HFFc6 (cell line): Measurements from ENCODE around the gene RPS6KA5. TPM values are rescaled to one million over a fixed set of nuclear protein-coding genes. Genes with fewer than 3 reads are reported as not detected.
A peak's percentile ranks its signal among the peaks of the same experiment; 100 is the strongest.
"Not testable (repeated sequence)": the region's sequence is repeated elsewhere in the genome, so short reads cannot be mapped to it uniquely, and the experiment has no call there.

Experiments used
- DNase-seq: peaks from one replicate; pipeline ENCODE4 v3.0.0-alpha.2; 2018
- H3K27ac Mint-ChIP-seq: 2 replicates; pipeline ENCODE4 v1.8.0; 2020; ENCODE audit warnings: mild to moderate bottlenecking, mixed read lengths
- H3K27me3 Mint-ChIP-seq: 2 replicates; pipeline ENCODE4 v1.8.0; 2021; ENCODE audit warnings: mild to moderate bottlenecking, moderate library complexity, mixed read lengths; ENCODE audit not compliant: insufficient read depth
- H3K36me3 Mint-ChIP-seq: 2 replicates; pipeline ENCODE4 v1.8.0; 2021; ENCODE audit warnings: low read depth, mixed read lengths
- H3K4me1 Mint-ChIP-seq: 2 replicates; pipeline ENCODE4 v1.8.0; 2020; ENCODE audit warnings: low read depth, mixed read lengths
- H3K4me3 Mint-ChIP-seq: 2 replicates; pipeline ENCODE4 v1.8.0; 2020; ENCODE audit warnings: mild to moderate bottlenecking, moderate library complexity, mixed read lengths
- H3K9me3 Mint-ChIP-seq: 2 replicates; pipeline ENCODE4 v1.8.0; 2020; ENCODE audit warnings: mild to moderate bottlenecking, mixed read lengths
- total RNA-seq, 6 experiments: library from RNA; stranded (reverse); fragmentation: NEBNext Ultra II Directional; extraction: Animal tissue kit (Norgen Biotek cat#: 25700); gene quantifications; 2 replicates in 1 of 6; 3 replicates in 5 of 6; pipeline ENCODE4 v1.2.3, GENCODE V29; 2021
- TF ChIP-seq, protein P1 (sequence below): fragments of 200-600 bp; sonication (generic); IDR thresholded peaks from 2 replicates; pipeline ENCODE4 v1.5.0; 2021; ENCODE audit warnings: antibody characterized with exemption, mild to moderate bottlenecking

The RPS6KA5 gene
- total RNA-seq, 6 experiments from 2014 or later: 0.36 to 0.91 (median 0.48) TPM

DNA sequence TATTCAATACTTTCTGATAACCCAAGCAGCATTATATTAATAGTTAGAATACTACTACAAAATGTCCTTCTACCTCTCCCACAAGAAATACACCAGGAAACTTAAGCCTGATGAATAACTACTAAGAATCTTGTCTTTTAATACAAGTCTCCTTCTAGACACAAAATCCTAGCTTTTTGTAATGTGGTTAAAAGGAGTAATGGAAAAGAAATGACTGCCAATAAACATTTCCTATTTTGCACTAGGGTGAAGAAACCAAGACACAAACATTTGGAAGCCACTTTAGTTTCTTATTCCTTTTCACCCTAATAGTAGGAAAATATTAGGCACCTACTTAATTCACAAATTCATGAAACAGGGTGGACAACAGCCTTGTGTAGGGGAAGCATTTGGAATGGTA is 192.9 kb downstream of the RPS6KA5 start:
- Mint-ChIP-seq H3K4me1 (peaks cover 12% of the 10 kb centered on the region), H3K4me3 (no peak overlapping the region), H3K9me3 (no peaks in the 10 kb centered on the region), H3K27me3 (no peaks in the 10 kb centered on the region; the same call in 1 of the 2 replicates), H3K36me3 (no peaks in the 10 kb centered on the region), H3K27ac (no peak overlapping the region)
- no peak for DNase-seq
- TF ChIP-seq, protein P1, sequence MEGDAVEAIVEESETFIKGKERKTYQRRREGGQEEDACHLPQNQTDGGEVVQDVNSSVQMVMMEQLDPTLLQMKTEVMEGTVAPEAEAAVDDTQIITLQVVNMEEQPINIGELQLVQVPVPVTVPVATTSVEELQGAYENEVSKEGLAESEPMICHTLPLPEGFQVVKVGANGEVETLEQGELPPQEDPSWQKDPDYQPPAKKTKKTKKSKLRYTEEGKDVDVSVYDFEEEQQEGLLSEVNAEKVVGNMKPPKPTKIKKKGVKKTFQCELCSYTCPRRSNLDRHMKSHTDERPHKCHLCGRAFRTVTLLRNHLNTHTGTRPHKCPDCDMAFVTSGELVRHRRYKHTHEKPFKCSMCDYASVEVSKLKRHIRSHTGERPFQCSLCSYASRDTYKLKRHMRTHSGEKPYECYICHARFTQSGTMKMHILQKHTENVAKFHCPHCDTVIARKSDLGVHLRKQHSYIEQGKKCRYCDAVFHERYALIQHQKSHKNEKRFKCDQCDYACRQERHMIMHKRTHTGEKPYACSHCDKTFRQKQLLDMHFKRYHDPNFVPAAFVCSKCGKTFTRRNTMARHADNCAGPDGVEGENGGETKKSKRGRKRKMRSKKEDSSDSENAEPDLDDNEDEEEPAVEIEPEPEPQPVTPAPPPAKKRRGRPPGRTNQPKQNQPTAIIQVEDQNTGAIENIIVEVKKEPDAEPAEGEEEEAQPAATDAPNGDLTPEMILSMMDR: no peak

DNA sequence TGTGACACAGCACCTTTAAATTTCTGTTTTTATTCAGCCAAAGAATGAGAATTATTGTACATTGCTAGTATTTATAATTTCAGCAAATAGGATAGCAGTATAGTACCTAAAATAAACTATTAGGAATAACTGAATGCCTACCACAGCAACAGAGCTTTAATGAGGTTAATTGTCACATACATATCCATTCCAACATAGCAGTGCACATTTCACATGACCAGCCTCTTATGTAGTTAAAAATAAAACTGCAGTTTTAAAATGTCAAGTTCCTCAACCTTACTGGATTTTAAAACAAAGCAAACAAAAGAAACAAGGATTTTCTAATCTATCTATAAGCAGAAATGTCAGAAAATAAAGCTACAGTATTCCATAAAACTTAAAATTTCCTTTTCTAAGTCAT is 193.6 kb downstream of the RPS6KA5 start:
- TF ChIP-seq, protein P1: no peak
- no peak for DNase-seq
- no peak overlapping the region for H3K4me3 Mint-ChIP-seq
- no peaks in the 10 kb centered on the region for H3K9me3 Mint-ChIP-seq
- no peak overlapping the region for H3K27ac Mint-ChIP-seq
- no peaks in the 10 kb centered on the region; the same call in 1 of the 2 replicates for H3K27me3 Mint-ChIP-seq
- H3K4me1 Mint-ChIP-seq: peaks cover 10% of the 10 kb centered on the region
- H3K36me3 Mint-ChIP-seq: no peaks in the 10 kb centered on the region

DNA sequence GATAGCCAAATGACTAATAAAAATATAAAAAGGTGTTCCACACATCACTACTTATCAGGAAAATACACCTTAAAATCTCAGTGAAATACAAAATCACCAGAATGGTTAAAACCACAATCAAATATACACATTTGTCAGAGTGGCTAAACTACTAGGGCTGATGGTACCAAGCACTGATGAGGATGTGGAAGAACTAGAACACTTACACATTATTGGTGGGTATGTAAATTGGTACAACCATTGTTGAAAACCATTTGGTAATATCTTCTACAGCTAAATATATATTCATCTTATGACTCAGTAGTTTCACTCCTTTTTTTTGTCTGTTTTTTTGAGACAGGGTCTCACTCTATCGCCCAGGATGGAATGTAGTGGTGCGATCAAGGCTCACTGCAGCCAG is 195.7 kb downstream of the RPS6KA5 start:
- Mint-ChIP-seq H3K4me1 (no peaks in the 10 kb centered on the region), H3K9me3 (no peaks in the 10 kb centered on the region), H3K27me3 (no peaks in the 10 kb centered on the region; the same call in none of the 2 replicates), H3K4me3 (no peak overlapping the region), H3K36me3 (no peaks in the 10 kb centered on the region), H3K27ac (no peak overlapping the region)
- no peak for DNase-seq
- TF ChIP-seq, protein P1: no peak

DNA sequence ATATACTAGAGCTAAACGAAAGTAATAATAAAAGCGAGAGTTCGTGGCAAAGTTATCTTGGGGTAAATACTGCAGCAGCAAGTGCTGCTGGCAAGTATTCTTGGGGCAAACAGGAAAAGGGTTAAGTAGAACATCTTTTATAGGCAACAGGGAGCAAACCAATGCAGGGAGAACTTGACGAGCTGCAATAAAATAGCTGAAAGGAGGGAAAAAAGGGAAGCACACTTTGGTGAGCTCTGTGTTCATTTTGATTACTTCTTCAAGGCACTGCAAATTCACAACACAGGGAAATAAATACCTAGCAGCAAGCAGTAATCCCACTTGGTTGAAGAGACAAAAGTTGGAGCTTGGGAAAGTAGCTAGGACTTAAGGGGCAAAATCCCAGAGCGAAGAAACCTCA is 201.9 kb downstream of the RPS6KA5 start:
- TF ChIP-seq, protein P1: no peak
- Mint-ChIP-seq H3K36me3 (no peaks in the 10 kb centered on the region), H3K27ac (no peak overlapping the region), H3K9me3 (no peaks in the 10 kb centered on the region), H3K4me3 (peak overlapping the region; percentile 54; the same call in 1 of the 2 replicates), H3K4me1 (peaks cover 12% of the 10 kb centered on the region), H3K27me3 (no peaks in the 10 kb centered on the region; the same call in none of the 2 replicates)
- no peak for DNase-seq

DNA sequence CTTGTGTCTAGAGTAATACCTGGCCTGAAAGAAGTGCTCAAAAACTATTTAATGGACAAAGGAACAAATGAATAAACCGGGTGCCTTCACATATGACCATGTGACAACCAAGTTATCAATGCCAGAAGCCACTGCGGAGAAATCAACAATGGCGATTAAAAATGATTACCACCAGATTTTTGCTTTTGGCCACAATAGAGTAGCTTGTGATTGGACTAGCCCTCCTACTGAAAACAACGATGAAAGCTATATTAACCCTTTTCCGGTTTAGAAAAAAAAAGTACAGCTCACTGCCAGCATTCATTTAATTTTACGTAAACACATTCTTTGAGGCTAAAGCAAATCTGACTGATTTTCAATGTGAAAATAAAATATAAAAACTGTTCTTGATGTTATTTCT is 202.6 kb downstream of the RPS6KA5 start:
- H3K4me3 Mint-ChIP-seq: peak overlapping the region; percentile 54; the same call in 1 of the 2 replicates
- H3K27me3 Mint-ChIP-seq: no peaks in the 10 kb centered on the region; the same call in none of the 2 replicates
- H3K4me1 Mint-ChIP-seq: peaks cover 18% of the 10 kb centered on the region
- H3K9me3 Mint-ChIP-seq: no peaks in the 10 kb centered on the region
- no peak overlapping the region for H3K27ac Mint-ChIP-seq
- TF ChIP-seq, protein P1: no peak
- H3K36me3 Mint-ChIP-seq: no peaks in the 10 kb centered on the region
- no peak for DNase-seq

DNA sequence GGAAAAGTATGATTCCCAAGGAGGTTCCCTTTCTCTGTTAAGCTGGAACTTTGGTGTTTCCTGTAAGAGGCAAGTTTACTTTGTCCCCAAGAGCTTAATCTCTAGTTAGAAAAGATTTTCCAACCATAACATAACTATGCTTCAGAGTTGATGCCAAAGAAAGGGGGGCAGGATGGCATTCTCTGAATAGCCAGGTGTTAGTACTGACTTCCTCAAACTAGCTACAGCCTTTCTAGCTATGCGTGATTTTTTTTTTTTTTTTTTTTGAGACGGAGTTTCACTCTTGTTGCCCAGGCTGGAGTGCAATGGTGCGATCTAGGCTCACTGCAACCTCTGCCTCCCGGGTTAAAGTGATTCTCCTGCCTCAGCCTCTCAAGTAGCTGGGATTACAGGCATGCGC is 204.3 kb downstream of the RPS6KA5 start:
- H3K36me3 Mint-ChIP-seq: not testable (repeated sequence)

More for the DNA sequence above, 204.3 kb downstream of the RPS6KA5 start:
- not testable (repeated sequence) for H3K4me3 Mint-ChIP-seq, H3K27me3 Mint-ChIP-seq, H3K9me3 Mint-ChIP-seq, DNase-seq, H3K27ac Mint-ChIP-seq
- peaks cover 27% of the 10 kb centered on the region for H3K4me1 Mint-ChIP-seq
